NCI-H748 (cell line): ENCODE data around the gene ZNF777.
A peak's percentile ranks its signal among the peaks of the same experiment; 100 is the strongest.
"Not testable (repeated sequence)": the region's sequence is repeated elsewhere in the genome, so short reads cannot be mapped to it uniquely, and the experiment has no call there.

Source experiments
- DNase-seq: peaks from one replicate; lab custom pipeline; 2025; ENCODE audit not compliant: unreplicated experiment; lab: John Stamatoyannopoulos, UW

Gene ZNF777

GRCh38 chr7:149420006-149420405, 40.9 kb downstream of the ZNF777 start:
- DNase-seq, result no peak

GRCh38 chr7:149415391-149416071, 45.3 kb downstream of the ZNF777 start:
- DNase-seq, result no peak

GRCh38 chr7:149414745-149415390, 46.0 kb downstream of the ZNF777 start:
- no peak for DNase-seq

GRCh38 chr7:149414171-149414570, 46.7 kb downstream of the ZNF777 start:
- no peak for DNase-seq

- not testable (repeated sequence) for DNase-seq
Observed at GRCh38 chr7:149413083-149413482, 47.8 kb downstream of the ZNF777 start.

GRCh38 chr7:149409895-149410294, 51.0 kb downstream of the ZNF777 start:
- no peak for DNase-seq

- DNase-seq, result no peak
Observed at GRCh38 chr7:149404825-149405224, 56.0 kb downstream of the ZNF777 start.

- no peak for DNase-seq
Observed at GRCh38 chr7:149404396-149404795, 56.5 kb downstream of the ZNF777 start.

GRCh38 chr7:149398195-149398820, 62.6 kb downstream of the ZNF777 start:
- DNase-seq, result no peak

- DNase-seq, result no peak
Observed at GRCh38 chr7:149397470-149398043, 63.3 kb downstream of the ZNF777 start.

- DNase-seq, result not testable (repeated sequence)
Observed at GRCh38 chr7:149388550-149389335, 72.1 kb downstream of the ZNF777 start.

- DNase-seq, result not testable (repeated sequence)
Observed at GRCh38 chr7:149386514-149386913, 74.3 kb downstream of the ZNF777 start.

GRCh38 chr7:149385195-149385950, 75.5 kb downstream of the ZNF777 start:
- peak; percentile 36 for DNase-seq
